HG03103 (cell line): ENCODE measurements around the gene DUSP5.

ENCODE experiments used
- ATAC-seq: cut with Tn5 transposase; IDR thresholded peaks from one replicate; pipeline ENCODE4 v1.9.1; 2021; ENCODE audit warnings: low read depth; ENCODE audit not compliant: unreplicated experiment

Gene DUSP5

DNA sequence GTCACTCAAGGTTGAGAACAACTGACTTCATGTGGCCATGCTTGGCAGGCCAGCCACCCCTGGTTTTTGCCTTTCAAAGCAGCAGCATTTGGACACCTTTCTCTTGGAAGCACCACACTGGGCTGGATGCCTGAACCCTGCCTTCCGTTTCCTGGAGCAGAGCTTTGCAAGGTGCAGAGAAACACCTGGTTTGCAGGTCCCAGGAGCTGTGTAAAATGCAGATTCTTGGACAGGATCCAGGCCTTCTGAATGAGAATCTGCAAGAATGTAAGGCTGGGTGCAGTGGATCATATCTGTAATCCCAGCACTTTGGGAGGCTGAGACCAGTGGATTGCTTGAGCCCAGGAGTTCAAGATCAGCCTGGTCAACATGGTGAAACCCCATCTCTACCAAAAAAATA lies 18.0 kb upstream of the DUSP5 start:
- no peak for ATAC-seq

DNA sequence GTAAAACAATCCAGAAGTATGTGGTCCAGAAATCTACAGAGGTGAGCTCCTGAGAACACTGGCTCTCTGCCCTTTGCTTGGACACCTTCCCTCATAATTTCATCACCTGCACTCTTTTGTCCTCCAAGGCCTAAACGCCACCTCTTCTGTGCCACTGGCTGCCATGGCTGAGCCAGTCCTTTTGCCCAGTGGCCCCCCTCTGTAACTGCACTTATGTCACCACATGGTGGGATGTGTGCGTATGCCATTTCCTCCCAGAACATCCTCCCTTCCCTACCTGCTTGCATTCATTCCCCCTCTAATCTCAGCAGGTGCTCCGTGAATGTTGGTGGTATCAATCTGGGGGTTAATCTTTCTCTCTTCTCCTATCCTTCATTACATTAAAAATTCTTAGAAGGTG lies 17.3 kb upstream of the DUSP5 start:
- no peak for ATAC-seq

DNA sequence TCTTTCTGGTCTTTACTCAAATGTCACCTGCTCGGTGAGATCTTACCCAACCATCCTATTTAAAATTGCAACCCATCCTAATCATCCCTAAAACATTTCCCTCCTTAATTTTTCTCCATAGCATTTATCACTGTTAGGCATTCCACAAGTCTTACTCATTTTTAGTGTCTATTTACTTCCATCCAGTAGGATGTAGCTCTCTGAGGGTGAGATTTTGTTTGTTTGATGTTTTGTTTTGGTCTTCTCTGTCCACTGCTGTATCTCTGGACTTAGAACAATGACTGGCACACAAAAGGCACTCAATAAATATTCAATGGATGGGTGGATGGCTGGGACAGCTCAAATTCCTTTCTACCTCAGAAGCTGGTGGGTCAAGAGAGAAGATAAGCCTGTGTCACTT lies 15.8 kb upstream of the DUSP5 start:
- ATAC-seq, result no peak

DNA sequence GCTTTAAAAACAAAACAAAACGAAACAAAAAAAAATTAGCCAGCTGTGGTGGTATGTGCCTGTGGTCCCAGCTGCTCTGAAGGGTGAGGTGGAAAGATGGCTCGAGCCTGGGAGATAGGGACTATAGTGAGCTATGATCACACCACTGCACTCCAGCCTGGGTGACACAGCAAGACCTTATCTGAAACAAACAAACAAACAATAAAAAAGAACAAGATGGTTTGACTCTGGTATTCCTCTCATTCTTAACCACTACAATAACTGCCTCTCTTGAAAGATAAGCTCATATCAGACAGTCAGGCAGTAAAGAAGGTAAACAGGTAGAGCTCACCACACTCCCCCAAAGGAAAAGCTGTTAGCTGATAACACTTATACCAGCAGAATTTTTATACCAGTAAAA lies 14.1 kb upstream of the DUSP5 start:
- ATAC-seq, result no peak

DNA sequence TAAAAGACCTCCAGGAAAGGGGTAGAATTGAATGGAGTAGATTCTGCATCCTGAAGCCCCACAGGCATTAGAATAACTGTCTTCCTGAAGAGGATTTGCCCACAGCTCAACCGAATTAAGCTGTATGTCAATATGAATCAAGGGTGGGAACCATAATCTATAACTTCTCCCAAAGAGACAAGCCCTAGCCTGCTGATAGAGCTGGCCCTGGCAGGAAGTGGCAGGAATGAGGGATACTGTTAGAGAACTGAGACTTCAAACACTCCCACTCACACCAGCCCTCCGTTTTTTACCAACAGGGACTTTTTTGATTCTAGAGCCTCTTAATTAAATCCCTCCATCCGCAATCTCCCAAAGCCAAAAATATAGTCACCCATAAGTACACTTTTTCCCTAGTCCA lies 12.2 kb upstream of the DUSP5 start:
- no peak for ATAC-seq

DNA sequence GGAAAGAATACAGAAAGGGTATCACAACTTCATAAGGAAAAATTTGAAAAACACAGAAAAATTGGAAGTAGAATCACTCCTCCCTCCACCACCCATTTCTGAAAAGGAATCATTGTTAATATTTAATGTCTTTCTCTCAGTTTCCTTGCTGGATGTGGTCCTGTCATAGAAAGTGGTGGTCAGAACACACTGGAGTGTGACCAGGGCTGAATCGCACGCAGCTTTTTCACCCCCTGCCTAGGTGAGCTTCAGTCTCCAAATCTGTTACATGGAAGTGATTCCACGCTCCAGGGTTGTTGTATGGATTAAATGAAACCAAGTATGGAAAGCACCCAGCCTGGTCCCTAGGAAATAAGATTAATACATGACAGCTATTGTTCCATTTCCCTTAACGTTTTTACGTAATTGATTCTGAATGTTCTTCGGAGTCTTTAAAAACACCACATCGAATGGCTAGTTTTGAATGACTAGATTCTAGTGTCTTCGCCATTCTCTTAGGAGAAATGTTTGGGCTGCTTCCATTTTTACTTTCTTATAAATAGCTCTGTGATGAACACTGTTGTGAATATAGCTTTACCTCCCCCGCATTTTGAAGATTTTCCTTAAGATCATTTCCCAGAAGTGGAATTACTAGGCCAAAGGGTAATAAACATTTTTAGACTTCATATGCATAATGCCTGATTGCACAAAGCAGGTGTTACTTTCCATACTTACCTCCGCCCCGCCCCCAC lies 10.9 kb upstream of the DUSP5 start:
- no peak for ATAC-seq

DNA sequence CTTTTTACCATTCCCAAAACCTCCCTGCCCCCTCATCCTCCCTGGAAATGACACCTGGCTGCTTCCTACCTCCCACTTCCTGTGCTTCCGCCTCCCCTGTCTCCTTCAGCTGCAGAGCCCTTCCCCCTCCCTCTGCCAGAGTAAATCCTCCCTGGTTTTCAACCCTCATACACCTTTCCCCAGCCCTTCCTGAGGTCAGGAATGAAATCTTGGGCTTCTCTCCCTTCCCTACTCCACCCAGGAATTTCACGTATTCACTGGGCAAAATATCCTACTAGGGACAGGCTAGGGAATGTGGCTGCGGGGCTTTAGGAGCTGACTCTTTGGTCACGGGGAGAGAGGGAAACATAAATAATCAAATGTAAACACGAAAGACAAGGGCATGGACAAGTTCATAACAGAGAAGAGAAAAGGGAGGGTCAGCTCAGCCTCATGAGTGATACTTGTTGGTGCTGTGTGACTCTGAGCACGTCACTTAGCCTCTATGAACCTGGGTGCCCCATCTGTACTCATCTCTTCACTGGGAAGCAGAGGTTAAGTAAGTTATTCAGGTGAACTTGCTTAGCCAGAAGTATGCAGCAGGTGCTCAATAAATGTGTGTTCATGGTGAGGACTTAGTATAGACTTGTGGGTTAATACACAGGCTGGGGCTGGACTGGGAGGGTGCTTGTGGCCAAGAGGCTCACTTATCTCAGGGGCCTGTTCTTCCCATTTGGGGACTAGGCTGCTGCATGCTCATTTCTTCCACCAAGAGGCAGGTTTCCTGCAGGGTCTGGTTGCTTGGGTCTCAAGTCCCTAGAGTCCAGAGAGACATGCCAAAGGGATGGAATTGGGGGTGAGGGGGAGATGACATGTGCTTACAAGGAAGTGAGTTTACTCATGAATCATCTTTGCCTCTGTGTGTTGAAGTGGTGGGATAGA lies 10.0 kb upstream of the DUSP5 start:
- no peak for ATAC-seq

DNA sequence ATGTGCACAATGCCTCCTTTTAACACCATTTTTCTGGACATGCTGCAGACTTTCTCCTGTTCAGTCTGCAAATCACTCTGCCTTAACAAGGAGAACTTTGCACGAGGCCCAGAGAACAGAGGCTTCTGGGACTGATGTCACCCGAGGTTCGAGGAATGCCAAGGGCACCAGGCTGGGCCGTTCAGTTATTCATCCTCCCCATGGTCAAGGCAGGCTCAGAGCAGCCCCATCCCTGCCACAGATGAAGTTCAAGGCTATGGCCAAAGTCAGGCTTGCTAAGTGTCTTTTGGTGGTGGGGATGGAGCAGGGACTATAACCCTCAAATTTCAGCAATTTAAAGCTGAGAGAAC lies 9.4 kb upstream of the DUSP5 start:
- no peak for ATAC-seq

DNA sequence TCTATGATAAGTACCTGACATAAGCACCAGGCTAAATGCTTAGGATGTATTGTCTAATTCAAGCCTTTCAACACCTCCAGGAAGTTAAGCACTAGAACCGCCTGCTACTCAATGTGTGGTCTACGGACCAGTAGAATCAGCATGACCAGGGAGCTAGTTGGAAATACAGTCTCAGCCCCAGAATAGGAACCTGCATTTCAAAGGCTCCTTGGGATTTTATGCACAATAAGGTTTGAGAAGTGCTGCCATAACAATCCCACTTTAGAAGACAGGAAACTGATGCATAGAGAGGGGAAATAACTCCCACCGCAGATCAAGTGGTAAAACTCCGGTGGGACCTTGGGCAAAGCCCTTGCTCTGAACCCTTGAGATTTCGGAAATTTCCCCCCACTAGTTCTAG lies 8.8 kb upstream of the DUSP5 start:
- ATAC-seq, result no peak

DNA sequence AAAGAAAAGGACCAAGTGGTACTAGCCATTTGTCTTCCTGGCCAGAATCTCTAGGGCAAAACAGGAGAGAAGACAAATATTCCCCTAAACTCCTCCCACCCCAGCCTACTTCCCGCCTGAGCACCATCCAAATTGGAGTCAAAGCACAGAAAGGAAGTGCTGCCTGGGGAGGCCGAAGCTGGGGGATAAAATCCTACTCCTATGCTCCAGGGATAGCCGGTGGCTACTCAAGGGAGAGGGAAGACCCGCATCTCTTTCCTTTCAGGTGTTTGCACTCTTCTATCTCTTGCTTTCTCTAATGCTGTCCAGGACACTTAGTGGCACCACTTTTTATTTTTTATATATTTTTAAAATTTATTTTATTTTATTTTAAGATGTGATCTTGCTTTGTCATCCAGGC lies 7.1 kb upstream of the DUSP5 start:
- no peak for ATAC-seq

DNA sequence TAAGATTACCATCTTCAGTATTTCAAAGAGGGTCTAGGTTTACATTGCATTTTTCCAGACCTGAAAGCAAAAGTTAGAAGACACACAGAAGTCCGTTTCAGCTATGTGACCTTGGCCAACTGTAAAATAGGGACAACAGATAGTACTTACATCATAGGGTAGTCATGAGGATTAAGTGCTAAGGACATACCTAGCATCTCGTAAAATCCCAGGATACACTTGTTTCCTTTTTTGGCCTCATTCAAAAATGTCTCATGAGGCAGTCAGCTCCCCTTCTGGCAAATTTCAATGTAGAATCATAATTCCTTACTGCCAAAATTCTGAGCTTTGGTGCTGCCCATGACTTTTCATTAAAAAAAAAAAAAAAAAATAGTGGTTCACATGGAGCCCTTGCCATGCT lies 6.4 kb upstream of the DUSP5 start:
- no peak for ATAC-seq

DNA sequence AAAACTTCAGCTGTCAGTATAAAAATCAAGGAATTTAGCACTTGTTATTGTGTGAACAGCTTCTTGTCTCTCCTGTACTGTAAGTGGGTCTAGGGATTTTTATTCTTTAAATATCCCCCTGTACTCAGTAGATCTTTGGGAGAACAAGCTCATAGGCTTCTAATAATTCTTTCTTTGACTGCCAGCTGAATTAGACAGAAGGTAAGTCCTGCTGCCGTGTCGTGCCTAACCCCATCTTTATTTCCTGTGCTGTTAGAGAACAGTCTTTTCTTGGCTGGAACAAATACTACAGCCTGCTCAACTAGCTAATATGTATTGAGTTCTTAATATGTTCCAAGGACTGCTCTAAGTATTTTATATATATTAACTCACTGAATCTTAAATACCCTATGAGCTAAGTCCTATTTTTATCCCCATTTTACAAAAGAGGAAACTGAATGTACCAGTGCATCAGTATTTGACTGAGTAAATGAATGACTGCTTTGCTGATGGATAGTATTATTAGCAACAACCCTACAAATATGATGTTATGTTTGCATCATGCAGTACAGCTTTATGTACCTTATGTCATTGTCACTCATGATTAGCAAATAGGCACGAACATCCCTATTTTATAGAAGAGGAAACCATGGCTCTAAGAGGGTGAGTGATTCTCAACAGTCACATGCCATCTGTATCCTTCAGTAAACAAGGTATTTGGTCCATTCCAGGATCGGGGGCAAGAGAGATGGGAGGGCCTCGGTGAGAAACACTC lies 5.5 kb upstream of the DUSP5 start:
- no peak for ATAC-seq

DNA sequence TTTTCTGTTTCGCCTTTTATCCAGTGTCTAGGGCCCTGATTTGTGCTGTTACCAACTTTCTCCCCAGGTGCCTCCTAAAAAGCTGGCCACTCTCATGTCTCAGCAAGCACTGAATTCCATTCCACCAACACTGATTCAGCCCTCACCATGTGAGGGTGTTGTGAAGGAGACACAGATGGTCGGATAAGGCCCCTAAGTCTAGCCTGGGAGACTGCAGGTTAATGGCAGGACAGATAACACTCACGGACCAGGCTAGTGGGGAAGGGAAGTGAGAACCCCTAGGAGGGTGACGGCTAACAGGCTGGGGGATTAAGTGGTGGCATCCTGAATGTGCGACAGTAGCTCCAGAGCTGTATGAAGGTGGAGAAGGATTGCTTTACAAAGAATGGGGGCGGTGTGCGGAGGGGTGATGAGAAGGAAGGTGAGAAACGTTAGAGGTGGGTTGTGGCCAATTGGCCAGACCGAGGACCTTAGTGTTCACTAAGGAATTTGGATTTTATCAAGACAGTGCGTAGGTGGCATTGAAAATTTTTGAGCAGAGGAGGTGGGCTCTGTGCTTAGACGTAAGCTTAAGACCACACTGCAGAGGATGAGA lies 3.8 kb upstream of the DUSP5 start:
- ATAC-seq, result no peak

DNA sequence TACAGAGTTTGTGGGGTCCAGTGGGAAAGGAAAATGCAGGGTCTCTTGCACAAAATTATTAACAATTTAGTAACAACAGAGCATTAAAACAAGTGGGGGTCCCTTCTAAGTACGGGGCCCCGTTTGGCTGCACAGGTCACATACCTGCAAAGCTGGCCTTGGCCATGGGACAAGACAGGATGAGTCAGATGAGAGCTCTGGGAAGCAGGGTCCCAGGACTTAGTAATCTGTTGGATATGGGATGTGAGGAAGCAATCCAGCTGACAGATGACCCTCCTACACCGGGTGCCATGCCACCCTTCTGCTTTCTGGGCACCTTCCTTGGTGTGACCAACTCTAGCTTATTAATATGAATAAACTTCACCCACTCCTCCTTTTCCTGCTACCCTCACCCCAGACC lies 3.2 kb upstream of the DUSP5 start:
- no peak for ATAC-seq

DNA sequence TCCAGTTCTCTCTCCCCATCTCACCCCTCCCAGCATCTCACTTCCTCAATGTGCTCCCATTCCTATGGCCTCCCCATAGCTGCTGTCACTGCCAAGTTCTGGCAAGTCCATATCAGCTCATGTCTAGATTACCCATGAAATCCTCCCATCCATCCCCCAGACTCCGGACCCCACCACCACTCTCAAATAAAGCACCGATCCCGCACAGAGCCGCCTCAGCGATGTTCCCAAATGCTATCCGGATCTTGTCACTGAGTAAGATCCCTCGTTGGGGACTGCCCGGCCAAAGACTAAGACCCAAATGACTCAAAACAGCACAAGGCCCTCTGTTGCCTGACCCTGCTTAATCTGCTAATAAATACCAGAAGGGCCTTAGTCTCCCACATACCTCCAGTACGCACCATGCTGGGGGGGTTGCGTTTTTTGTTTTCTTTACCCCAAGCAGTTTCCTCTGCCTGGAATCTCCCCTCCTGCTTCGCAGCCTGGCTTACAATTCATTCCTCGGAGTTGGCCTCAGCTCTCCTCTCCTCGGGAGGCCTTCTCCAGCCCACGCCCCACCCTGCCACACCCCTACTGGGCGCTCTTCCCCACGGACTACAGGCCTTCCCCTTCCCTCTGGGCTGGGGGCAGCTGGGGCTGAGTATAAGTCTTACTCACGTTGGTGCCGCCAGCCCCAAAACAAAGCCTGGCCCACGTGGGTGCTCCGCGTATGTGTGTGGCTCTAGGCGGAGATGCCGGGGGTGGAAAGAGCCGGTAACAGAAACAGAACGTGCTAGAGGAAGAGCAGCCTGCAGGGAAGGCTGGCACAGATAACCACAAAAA lies 1.8 kb upstream of the DUSP5 start:
- ATAC-seq, result no peak

DNA sequence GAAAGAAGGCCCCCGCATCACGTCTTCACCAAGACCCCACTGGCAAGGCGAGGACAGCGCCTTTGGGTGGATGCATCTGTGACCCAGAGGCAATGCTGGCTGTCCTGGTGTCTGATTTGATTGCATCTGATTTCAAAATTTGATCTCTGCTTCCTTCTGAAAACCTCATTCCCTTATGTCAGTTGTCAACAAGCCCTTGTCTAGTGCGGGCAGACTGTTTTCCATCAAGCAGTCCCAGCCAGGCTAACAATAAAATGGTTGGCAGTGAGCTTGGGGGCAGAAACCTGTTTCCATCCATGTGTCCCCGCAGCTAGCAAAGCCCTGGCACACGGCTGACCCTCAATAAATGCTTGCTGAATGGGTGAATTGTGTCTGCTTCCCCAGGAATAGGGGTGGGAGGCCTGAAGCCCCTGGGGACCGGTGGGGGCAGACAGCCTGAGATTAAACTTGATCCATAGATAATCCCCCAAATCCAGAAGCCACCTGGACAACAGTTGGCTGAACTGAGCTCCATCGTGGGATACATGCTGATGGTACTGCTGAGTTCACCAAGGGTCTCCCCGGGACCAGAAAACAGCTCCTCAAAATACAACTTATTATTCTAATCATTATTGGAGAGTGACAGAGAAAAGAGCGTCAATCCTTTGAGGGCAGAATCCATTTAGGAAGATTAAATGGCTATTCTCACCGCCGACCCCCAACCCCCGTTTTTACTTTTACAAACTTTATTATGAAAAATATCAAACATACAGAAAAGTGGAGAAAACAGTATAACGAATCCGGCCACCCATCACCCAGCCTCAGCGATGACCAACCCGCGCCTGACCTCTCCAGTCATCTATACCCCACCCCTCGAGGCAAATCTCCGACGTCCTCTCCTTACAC lies 912 bp upstream of the DUSP5 start:
- no peak for ATAC-seq

DNA sequence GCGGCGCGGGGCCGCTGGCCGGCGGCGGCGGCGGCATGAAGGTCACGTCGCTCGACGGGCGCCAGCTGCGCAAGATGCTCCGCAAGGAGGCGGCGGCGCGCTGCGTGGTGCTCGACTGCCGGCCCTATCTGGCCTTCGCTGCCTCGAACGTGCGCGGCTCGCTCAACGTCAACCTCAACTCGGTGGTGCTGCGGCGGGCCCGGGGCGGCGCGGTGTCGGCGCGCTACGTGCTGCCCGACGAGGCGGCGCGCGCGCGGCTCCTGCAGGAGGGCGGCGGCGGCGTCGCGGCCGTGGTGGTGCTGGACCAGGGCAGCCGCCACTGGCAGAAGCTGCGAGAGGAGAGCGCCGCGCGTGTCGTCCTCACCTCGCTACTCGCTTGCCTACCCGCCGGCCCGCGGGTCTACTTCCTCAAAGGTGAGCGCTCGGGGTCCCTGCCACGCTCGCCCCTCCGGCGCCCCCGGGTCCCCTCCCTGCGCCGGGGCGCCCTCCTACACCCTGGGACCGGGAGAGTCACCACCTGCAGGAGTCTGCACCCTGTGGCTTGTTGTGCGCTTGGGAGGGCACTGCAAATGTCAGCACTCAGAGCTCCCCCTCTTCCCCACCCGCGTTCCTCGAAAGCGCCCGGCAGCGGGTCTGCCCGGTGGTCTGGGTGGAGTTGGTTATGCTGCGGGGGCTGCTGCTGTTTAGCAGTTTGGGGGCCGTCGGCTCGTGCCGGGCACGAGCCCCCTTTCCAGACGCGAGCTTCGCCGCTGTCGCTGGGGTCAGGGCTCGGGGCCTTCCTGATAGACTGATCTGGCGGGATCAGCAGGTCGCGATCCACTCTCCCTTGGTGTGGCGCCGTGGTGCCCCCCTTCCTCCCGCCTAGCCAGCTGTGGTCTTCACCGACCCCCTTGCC lies 627 bp downstream of the DUSP5 start:
- ATAC-seq, result peak; percentile 8
